ENCODE measurements around the gene APPL1. TPM values are rescaled to one million over a fixed set of nuclear protein-coding genes. Genes with fewer than 3 reads are reported as not detected.

The APPL1 gene
- total and polyA plus RNA-seq, 10 of the 15 experiments (the other 5 are each of a cell fraction or from before 2014, with no cell fraction given), result 15.0 to 77.6 (median 40.2) TPM

GRCh38 chr3:57227204-57227929 is at the start of gene APPL1 (continued):
- TF ChIP-seq NKRF (conservative IDR thresholded peaks at IDR 0.05), result no peak; the same call in 1 of the 2 replicates
- no peak for TF ChIP-seq TARDBP (IDR thresholded peaks at IDR 0.05; ENCODE audit: borderline replicate concordance)
- TF ChIP-seq BMI1 (IDR thresholded peaks at IDR 0.05; ENCODE audit: borderline replicate concordance), result no peak
- TF ChIP-seq KAT2A (conservative IDR thresholded peaks at IDR 0.05; ENCODE audit: control insufficient read depth, low read depth, low read length), result no peak
- peak; percentile 47; the same call in 1 of the 3 replicates for TF ChIP-seq POU2F2 (IDR thresholded peaks at IDR 0.05; ENCODE audit: borderline replicate concordance, low read depth, low read length)
- 0 out of 2 replicates have a peak, but pooled peaks have one; percentile 48 for TF ChIP-seq SMARCA5 (IDR thresholded peaks at IDR 0.05)
- 0 out of 2 replicates have a peak, but pooled peaks have one; percentile 19 for TF ChIP-seq TAF1 (IDR thresholded peaks at IDR 0.05; ENCODE audit: borderline replicate concordance, low read depth, low read length)
- TF ChIP-seq GABPA (IDR thresholded peaks at IDR 0.05; ENCODE audit: low read depth), result peak; percentile 52; the same call in 1 of the 2 replicates
- TF ChIP-seq SRF (IDR thresholded peaks at IDR 0.05; ENCODE audit: low read depth in 2 of 2, low read length in 2 of 2), result 0 out of 4 replicates have a peak, but pooled peaks of 1 of the 2 experiments have one; percentile 16

All from GM12878 (cell line).